ENCODE results near the gene RNF8. TPM values are rescaled to one million over a fixed set of nuclear protein-coding genes. Genes with fewer than 3 reads are reported as not detected.

RNF8 gene
- total and polyA plus RNA-seq, 9 of the 15 experiments (the other 6 are each of a cell fraction or from before 2014, with no cell fraction given), result 10.6 to 47.0 (median 37.5) TPM

- TF ChIP-seq MYNN (IDR thresholded peaks at IDR 0.05), result peak; percentile 56; the same call in 1 of the 2 replicates
- no peak for TF ChIP-seq MYNN (CRISPR knock-in tag; IDR thresholded peaks at IDR 0.05)
- TF ChIP-seq ZNF3 (CRISPR knock-in tag; IDR thresholded peaks at IDR 0.05), result no peak
- peak; percentile 61 for TF ChIP-seq RBM22 (IDR thresholded peaks at IDR 0.05; ENCODE audit: low read depth, low read length, poor library complexity, severe bottlenecking)
- TF ChIP-seq STAT5A (IDR thresholded peaks at IDR 0.05; ENCODE audit: borderline replicate concordance, low read length), result no peak
- TF ChIP-seq ZNF707 (CRISPR knock-in tag; conservative IDR thresholded peaks at IDR 0.05), result no peak
- peak; percentile 82 for TF ChIP-seq SP1 (CRISPR knock-in tag; IDR thresholded peaks at IDR 0.05)
- no peak for TF ChIP-seq GTF3C2 (IDR thresholded peaks at IDR 0.05; ENCODE audit: borderline replicate concordance, extremely low read depth, insufficient read length)
- TF ChIP-seq ZNF133 (CRISPR knock-in tag; IDR thresholded peaks at IDR 0.05), result 0 out of 2 replicates have a peak, but pooled peaks have one; percentile 32
- TF ChIP-seq STAG1 (CRISPR knock-in tag; IDR thresholded peaks at IDR 0.05; ENCODE audit: borderline replicate concordance), result no peak
- TF ChIP-seq, protein P1, sequence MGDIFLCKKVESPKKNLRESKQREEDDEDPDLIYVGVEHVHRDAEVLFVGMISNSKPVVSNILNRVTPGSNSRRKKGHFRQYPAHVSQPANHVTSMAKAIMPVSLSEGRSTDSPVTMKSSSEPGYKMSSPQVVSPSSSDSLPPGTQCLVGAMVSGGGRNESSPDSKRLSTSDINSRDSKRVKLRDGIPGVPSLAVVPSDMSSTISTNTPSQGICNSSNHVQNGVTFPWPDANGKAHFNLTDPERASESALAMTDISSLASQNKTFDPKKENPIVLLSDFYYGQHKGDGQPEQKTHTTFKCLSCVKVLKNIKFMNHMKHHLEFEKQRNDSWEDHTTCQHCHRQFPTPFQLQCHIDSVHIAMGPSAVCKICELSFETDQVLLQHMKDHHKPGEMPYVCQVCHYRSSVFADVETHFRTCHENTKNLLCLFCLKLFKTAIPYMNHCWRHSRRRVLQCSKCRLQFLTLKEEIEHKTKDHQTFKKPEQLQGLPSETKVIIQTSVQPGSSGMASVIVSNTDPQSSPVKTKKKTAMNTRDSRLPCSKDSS (IDR thresholded peaks at IDR 0.05; ENCODE audit: low read depth, partially characterized antibody), result no peak
- peak; percentile 62; the same call in 1 of the 2 replicates for TF ChIP-seq ZNF740 (CRISPR knock-in tag; IDR thresholded peaks at IDR 0.05)
- peak in 1 of 2 experiments; percentile 77; a peak in 1 of 4 replicates for TF ChIP-seq ZNF740 (tag; IDR thresholded peaks at IDR 0.05)
- TF ChIP-seq BRD9 (IDR thresholded peaks at IDR 0.05; ENCODE audit: low read depth, partially characterized antibody), result no peak
- TF ChIP-seq, protein P2, sequence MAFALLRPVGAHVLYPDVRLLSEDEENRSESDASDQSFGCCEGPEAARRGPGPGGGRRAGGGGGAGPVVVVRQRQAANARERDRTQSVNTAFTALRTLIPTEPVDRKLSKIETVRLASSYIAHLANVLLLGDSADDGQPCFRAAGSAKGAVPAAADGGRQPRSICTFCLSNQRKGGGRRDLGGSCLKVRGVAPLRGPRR (CRISPR knock-in tag; IDR thresholded peaks at IDR 0.05), result no peak
- TF ChIP-seq HMBOX1 (IDR thresholded peaks at IDR 0.05), result no peak
- no peak for TF ChIP-seq ZNF77 (CRISPR knock-in tag; IDR thresholded peaks at IDR 0.05)
- TF ChIP-seq ZNF134 (CRISPR knock-in tag; conservative IDR thresholded peaks at IDR 0.05), result 0 out of 2 replicates have a peak, but pooled peaks have one; percentile 27
Observed at GRCh38 chr6:37432916-37433656, 79.3 kb downstream of the RNF8 start, which contains the start of gene CMTR1 (continued).
